Mammary epithelial cell (primary cell): ENCODE measurements around the gene POLR2J3.
"Not testable (repeated sequence)": the region's sequence is repeated elsewhere in the genome, so short reads cannot be mapped to it uniquely, and the experiment has no call there.

Experiments used
- EZH2 ChIP-seq: IDR thresholded peaks from 2 replicates; pipeline ENCODE4 v1.6.1; 2012; ENCODE audit warnings: low read length, inconsistent platforms, borderline replicate concordance
- TF ChIP-seq, protein P1 (sequence below), 2 donors: IDR thresholded peaks in 1 of 2; conservative IDR thresholded peaks in 1 of 2; 2 replicates each; pipeline ENCODE4 v1.5.1; 2011 to 2012; ENCODE audit warnings: inconsistent platforms in 2 of 2, low read length in 2 of 2, mild to moderate bottlenecking in 2 of 2, control low read depth in 1 of 2, low read depth in 1 of 2; ENCODE audit not compliant: insufficient read depth in 1 of 2; ENCODE audit errors: extremely low read depth in 1 of 2

DNA sequence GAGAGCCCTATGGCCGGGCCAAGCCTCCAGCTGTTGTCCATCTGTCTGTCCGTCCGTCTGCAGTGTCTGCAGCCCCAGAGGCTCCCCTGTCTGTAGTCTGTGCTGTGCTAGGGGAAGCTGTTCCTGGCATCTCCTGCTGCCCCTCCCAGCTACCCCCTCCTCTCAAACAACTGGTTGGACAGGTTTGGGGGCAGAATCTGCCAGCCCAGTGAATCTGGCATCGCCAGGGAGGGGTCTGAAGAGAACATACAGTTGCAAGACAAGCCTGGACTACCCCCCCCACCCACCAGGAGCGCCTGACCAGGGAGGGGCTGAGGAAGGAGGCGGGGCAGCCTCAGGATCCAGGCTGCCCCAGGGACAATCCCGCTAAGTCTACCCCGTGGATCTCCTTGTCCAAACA is 28.8 kb downstream of the POLR2J3 start, which contains the start of gene UPK3BL2:
- TF ChIP-seq, protein P1, sequence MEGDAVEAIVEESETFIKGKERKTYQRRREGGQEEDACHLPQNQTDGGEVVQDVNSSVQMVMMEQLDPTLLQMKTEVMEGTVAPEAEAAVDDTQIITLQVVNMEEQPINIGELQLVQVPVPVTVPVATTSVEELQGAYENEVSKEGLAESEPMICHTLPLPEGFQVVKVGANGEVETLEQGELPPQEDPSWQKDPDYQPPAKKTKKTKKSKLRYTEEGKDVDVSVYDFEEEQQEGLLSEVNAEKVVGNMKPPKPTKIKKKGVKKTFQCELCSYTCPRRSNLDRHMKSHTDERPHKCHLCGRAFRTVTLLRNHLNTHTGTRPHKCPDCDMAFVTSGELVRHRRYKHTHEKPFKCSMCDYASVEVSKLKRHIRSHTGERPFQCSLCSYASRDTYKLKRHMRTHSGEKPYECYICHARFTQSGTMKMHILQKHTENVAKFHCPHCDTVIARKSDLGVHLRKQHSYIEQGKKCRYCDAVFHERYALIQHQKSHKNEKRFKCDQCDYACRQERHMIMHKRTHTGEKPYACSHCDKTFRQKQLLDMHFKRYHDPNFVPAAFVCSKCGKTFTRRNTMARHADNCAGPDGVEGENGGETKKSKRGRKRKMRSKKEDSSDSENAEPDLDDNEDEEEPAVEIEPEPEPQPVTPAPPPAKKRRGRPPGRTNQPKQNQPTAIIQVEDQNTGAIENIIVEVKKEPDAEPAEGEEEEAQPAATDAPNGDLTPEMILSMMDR (conservative IDR thresholded peaks at IDR 0.05 in 1 of 2, IDR thresholded peaks at IDR 0.05 in 1 of 2; ENCODE audit: extremely low read depth in 1 of 2, insufficient read depth in 1 of 2, low read depth in 1 of 2, low read length in 2 of 2) = not testable (repeated sequence)
- not testable (repeated sequence) for TF ChIP-seq EZH2
